Panc1 (cell line): ENCODE data around the gene CENPVL3. TPM values are rescaled to one million over a fixed set of nuclear protein-coding genes. Genes with fewer than 3 reads are reported as not detected.

Source experiments
- ATAC-seq: fragments of 200-7000 bp; cut with Tn5 transposase; 2 replicates; pipeline ENCODE4 v1.9.1; 2020; ENCODE audit warnings: mild to moderate bottlenecking, moderate library complexity
- BruUV-seq: library from RNA; stranded (reverse); fragments of 400-500 nt; replicated peaks from 2 replicates; lab custom pipeline; 2021; lab: Mats Ljungman, UMichigan
- CTCF ChIA-PET: fragments of 300-600 bp; sonication (Branson Sonifier 250); formaldehyde crosslinking; loops from one replicate; lab custom pipeline; 2022; ENCODE audit warnings: antibody characterized with exemption; lab: Charles Lee
- POLR2A ChIA-PET: fragments of 300-600 bp; sonication (Branson Sonifier 250); formaldehyde crosslinking; loops from one replicate; lab custom pipeline; 2022; ENCODE audit warnings: antibody characterized with exemption; lab: Charles Lee
- DNase-seq: peaks from one replicate; pipeline ENCODE4 v3.0.0-alpha.2; 2010; ENCODE audit warnings: low read depth, low spot score
- H3K27ac ChIP-seq: 2 replicates; pipeline ENCODE4 v1.5.1; 2011; ENCODE audit warnings: mild to moderate bottlenecking, low read length, inconsistent platforms
- H3K27me3 ChIP-seq: fragments of 200-500 bp; sonication (Bioruptor generic); 2 replicates; pipeline ENCODE4 v1.6.0; 2014; ENCODE audit warnings: low read length, inconsistent platforms; ENCODE audit not compliant: control insufficient read depth, insufficient read depth
- H3K36me3 ChIP-seq: fragments of 200-500 bp; sonication (Bioruptor generic); 2 replicates; pipeline ENCODE4 v1.5.1; 2014; ENCODE audit warnings: inconsistent platforms, mild to moderate bottlenecking, low read length, moderate library complexity; ENCODE audit not compliant: control insufficient read depth, insufficient read depth
- H3K4me1 ChIP-seq: 2 replicates; pipeline ENCODE4 v1.5.1; 2011; ENCODE audit warnings: inconsistent platforms, mild to moderate bottlenecking, low read length, moderate library complexity; ENCODE audit not compliant: control insufficient read depth, insufficient read depth
- H3K4me3 ChIP-seq, 2 experiments: 2 replicates each; pipeline ENCODE4 v1.5.1; 2011 to 2012; ENCODE audit warnings: low read depth in 2 of 2, low read length in 2 of 2, mild to moderate bottlenecking in 2 of 2, inconsistent platforms in 1 of 2, moderate library complexity in 1 of 2
- H3K9me3 ChIP-seq: fragments of 200-500 bp; sonication (Bioruptor generic); 2 replicates; pipeline ENCODE4 v1.5.1; 2014; ENCODE audit warnings: low read depth, mild to moderate bottlenecking, inconsistent platforms, low read length, moderate library complexity; ENCODE audit not compliant: control insufficient read depth, insufficient read depth
- POLR2AphosphoS5 ChIP-seq: IDR thresholded peaks from 2 replicates; pipeline ENCODE4 v1.6.1; 2012; ENCODE audit warnings: mild to moderate bottlenecking, low read depth, low read length, moderate library complexity
- SIN3A ChIP-seq: IDR thresholded peaks from 2 replicates; pipeline ENCODE4 v1.6.1; 2012; ENCODE audit warnings: low read depth, mild to moderate bottlenecking, low read length, moderate library complexity, borderline replicate concordance; ENCODE audit not compliant: insufficient read depth
- TCF7L2 ChIP-seq: IDR thresholded peaks from 2 replicates; pipeline ENCODE4 v1.6.1; 2011; ENCODE audit warnings: mild to moderate bottlenecking, low read depth, low read length, inconsistent platforms
- in situ Hi-C: cut with HindIII; loops from 2 replicates; pipeline ENCODE4 v1.10.0; 2016; ENCODE audit warnings: low sequenced_read_pairs, low pct_unique_long_range_greater_than_20kb
- intact Hi-C: fragments of 100-400 bp; cut with micrococcal nuclease; formaldehyde crosslinking; loops from one replicate; pipeline ENCODE4 v1.10.0; 2022; ENCODE audit not compliant: unreplicated experiment
- total RNA-seq: library from RNA; stranded (reverse); gene quantifications from one replicate; pipeline ENCODE4 v1.2.1, GENCODE V29; 2021; ENCODE audit not compliant: unreplicated experiment
- TF ChIP-seq, protein P1 (sequence below): fragments of 450-650 bp; IDR thresholded peaks from 2 replicates; pipeline ENCODE4 v1.5.1; 2017; ENCODE audit warnings: mild to moderate bottlenecking
- TF ChIP-seq, protein P2 (sequence below), 2 experiments: IDR thresholded peaks; 2 replicates each; pipeline ENCODE4 v1.6.1; 2011 to 2012; ENCODE audit warnings: low read depth in 2 of 2, control low read depth in 1 of 2, low read length in 1 of 2, mild to moderate bottlenecking in 1 of 2, moderate library complexity in 1 of 2; ENCODE audit not compliant: insufficient read depth in 1 of 2

CENPVL3 gene
- total RNA-seq, 1 experiment from 2014 or later = 2.9 TPM

DNA sequence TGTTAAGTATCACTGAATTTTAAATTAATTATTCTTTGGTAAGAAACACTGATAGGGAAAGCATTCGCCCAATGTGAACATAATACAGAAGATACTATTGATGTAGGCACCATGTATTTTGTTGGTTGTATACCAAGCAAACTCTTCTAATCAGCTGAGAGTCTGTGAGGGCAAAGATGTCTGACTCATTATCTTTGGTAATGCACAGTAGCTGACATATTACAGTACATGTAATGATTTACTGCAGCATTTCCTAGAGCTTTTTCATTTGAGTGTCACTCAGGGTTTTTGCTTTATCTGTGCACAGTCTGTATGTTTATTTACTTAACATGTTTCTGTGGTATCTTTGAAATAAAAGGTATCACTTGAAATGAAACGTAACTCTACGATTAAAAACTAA lies 49.2 kb downstream of the CENPVL3 start:
- no peak for ATAC-seq
- POLR2A ChIA-PET = no interaction called here
- H3K36me3 ChIP-seq = no peaks in the 10 kb centered on the region
- no peak overlapping the region for H3K27ac ChIP-seq
- DNase-seq = no peak
- no peak overlapping the region for H3K4me3 ChIP-seq
- TF ChIP-seq POLR2AphosphoS5 (no peak), TCF7L2 (no peak), SIN3A (no peak)
- TF ChIP-seq, protein P1, sequence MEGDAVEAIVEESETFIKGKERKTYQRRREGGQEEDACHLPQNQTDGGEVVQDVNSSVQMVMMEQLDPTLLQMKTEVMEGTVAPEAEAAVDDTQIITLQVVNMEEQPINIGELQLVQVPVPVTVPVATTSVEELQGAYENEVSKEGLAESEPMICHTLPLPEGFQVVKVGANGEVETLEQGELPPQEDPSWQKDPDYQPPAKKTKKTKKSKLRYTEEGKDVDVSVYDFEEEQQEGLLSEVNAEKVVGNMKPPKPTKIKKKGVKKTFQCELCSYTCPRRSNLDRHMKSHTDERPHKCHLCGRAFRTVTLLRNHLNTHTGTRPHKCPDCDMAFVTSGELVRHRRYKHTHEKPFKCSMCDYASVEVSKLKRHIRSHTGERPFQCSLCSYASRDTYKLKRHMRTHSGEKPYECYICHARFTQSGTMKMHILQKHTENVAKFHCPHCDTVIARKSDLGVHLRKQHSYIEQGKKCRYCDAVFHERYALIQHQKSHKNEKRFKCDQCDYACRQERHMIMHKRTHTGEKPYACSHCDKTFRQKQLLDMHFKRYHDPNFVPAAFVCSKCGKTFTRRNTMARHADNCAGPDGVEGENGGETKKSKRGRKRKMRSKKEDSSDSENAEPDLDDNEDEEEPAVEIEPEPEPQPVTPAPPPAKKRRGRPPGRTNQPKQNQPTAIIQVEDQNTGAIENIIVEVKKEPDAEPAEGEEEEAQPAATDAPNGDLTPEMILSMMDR = no peak
- TF ChIP-seq, protein P2, sequence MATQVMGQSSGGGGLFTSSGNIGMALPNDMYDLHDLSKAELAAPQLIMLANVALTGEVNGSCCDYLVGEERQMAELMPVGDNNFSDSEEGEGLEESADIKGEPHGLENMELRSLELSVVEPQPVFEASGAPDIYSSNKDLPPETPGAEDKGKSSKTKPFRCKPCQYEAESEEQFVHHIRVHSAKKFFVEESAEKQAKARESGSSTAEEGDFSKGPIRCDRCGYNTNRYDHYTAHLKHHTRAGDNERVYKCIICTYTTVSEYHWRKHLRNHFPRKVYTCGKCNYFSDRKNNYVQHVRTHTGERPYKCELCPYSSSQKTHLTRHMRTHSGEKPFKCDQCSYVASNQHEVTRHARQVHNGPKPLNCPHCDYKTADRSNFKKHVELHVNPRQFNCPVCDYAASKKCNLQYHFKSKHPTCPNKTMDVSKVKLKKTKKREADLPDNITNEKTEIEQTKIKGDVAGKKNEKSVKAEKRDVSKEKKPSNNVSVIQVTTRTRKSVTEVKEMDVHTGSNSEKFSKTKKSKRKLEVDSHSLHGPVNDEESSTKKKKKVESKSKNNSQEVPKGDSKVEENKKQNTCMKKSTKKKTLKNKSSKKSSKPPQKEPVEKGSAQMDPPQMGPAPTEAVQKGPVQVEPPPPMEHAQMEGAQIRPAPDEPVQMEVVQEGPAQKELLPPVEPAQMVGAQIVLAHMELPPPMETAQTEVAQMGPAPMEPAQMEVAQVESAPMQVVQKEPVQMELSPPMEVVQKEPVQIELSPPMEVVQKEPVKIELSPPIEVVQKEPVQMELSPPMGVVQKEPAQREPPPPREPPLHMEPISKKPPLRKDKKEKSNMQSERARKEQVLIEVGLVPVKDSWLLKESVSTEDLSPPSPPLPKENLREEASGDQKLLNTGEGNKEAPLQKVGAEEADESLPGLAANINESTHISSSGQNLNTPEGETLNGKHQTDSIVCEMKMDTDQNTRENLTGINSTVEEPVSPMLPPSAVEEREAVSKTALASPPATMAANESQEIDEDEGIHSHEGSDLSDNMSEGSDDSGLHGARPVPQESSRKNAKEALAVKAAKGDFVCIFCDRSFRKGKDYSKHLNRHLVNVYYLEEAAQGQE (IDR thresholded peaks at IDR 0.05; ENCODE audit: insufficient read depth in 1 of 2, low read depth in 2 of 2, low read length in 1 of 2) = no peak
- no peaks in the 10 kb centered on the region for H3K9me3 ChIP-seq
- CTCF ChIA-PET = no interaction called here
- H3K27me3 ChIP-seq = no peaks in the 10 kb centered on the region
- no peaks in the 10 kb centered on the region for H3K4me1 ChIP-seq
- BruUV-seq = no TSS peak
- intact Hi-C loops = no loop called here
- in situ Hi-C loops = no loop called here

DNA sequence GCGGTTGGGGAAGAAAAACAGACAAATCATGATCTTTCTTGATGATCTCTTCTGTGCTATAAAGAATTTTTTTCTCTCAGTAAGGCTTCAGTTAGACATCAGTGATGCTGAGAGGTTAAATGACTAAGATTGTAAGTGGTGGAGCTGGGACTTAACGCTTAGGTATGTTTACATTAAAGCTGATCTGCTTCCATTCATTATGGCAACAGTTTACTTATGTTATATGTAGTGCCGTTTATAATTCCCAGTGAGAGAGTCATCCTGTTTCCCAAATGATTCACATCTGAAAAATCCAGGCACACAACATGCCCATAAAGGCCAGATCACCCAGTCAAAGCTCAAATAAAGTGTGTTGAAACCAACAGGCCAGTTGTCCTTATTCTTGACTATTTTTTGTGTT lies 50.1 kb downstream of the CENPVL3 start:
- no peaks in the 10 kb centered on the region for H3K27me3 ChIP-seq
- no peaks in the 10 kb centered on the region for H3K4me1 ChIP-seq
- no peak overlapping the region for H3K4me3 ChIP-seq
- ChIA-PET CTCF (no interaction called here), POLR2A (no interaction called here)
- ATAC-seq (peak; percentile 83), DNase-seq (peak; percentile 76)
- intact Hi-C loops (no loop called here), in situ Hi-C loops (no loop called here)
- TF ChIP-seq TCF7L2 = no peak
- TF ChIP-seq, protein P1 = no peak
- TF ChIP-seq, protein P2 (IDR thresholded peaks at IDR 0.05; ENCODE audit: insufficient read depth in 1 of 2, low read depth in 2 of 2, low read length in 1 of 2) = no peak
- TF ChIP-seq POLR2AphosphoS5 = no peak
- TF ChIP-seq SIN3A = no peak
- no peaks in the 10 kb centered on the region for H3K9me3 ChIP-seq
- no peaks in the 10 kb centered on the region for H3K36me3 ChIP-seq
- no peak overlapping the region for H3K27ac ChIP-seq
- BruUV-seq = no TSS peak

Other genes starting within 250 kb of the CENPVL3 start
- gene NUDT11, start 122.3 kb downstream of the CENPVL3 start, total RNA-seq = 11.9 TPM
- gene CENPVL2, start 63.9 kb upstream of the CENPVL3 start, total RNA-seq = not detected
- not detected for gene CENPVL1, start 91.6 kb upstream of the CENPVL3 start, total RNA-seq
- 15.7 TPM for gene GSPT2, start 124.5 kb upstream of the CENPVL3 start, total RNA-seq